ENCODE measurements around the gene GMDS.

DNA sequence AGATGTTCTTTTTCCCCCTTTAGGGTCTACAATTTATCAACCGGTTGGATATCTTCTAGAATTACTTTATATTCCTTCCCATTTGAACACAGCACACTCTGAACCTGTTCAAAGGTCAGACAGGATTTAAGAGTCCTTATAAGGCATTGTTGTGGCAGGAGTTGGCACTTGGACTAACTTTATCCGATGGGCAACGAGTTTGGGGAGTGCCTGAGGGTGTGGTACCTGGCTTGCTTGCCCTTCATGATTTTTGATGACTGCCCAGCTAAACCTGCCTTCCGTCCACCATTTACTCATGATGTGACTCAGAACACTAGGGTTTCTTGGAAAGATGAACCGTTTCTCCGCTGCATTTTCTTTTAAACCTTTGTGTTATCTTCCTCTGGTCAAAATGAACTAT, 350.5 kb downstream of the GMDS start:
- TF ChIP-seq ZBTB21 (CRISPR knock-in tag; IDR thresholded peaks at IDR 0.05): no peak
- TF ChIP-seq, protein P1, sequence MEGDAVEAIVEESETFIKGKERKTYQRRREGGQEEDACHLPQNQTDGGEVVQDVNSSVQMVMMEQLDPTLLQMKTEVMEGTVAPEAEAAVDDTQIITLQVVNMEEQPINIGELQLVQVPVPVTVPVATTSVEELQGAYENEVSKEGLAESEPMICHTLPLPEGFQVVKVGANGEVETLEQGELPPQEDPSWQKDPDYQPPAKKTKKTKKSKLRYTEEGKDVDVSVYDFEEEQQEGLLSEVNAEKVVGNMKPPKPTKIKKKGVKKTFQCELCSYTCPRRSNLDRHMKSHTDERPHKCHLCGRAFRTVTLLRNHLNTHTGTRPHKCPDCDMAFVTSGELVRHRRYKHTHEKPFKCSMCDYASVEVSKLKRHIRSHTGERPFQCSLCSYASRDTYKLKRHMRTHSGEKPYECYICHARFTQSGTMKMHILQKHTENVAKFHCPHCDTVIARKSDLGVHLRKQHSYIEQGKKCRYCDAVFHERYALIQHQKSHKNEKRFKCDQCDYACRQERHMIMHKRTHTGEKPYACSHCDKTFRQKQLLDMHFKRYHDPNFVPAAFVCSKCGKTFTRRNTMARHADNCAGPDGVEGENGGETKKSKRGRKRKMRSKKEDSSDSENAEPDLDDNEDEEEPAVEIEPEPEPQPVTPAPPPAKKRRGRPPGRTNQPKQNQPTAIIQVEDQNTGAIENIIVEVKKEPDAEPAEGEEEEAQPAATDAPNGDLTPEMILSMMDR (CRISPR knock-in tag; IDR thresholded peaks at IDR 0.05): no peak
